Breast epithelium (tissue), 4 donors: ENCODE results near the gene PTPRG. TPM values are rescaled to one million over a fixed set of nuclear protein-coding genes. Genes with fewer than 3 reads are reported as not detected.

Experiments used
- DNase-seq, 2 donors: peaks; one replicate each; pipeline ENCODE4 v3.0.0-alpha.2; 2019; ENCODE audit warnings: low spot score in 2 of 2
- H3K27ac ChIP-seq, 2 donors: fragments of 200-600 bp; sonication (generic) in 1 of 2; one replicate each; pipeline ENCODE4 v1.5.1; 2016 to 2019; ENCODE audit warnings: mild to moderate bottlenecking in 1 of 2
- H3K27me3 ChIP-seq, 2 donors: fragments of 200-600 bp; sonication (generic) in 1 of 2; one replicate each; pipeline versions ENCODE4 v1.5.1 to v1.6.0; 2017 to 2019; ENCODE audit warnings: control low read depth in 1 of 2, mild to moderate bottlenecking in 1 of 2
- H3K36me3 ChIP-seq: fragments of 200-600 bp; one replicate; pipeline ENCODE4 v1.5.1; 2019
- H3K4me1 ChIP-seq, 2 donors: fragments of 200-600 bp; sonication (generic); one replicate each; pipeline ENCODE4 v1.5.1; 2016 to 2019; ENCODE audit warnings: control low read depth in 1 of 2
- H3K4me3 ChIP-seq, 3 donors: fragments of 200-600 bp; sonication (generic); 1 replicate in 2 of 3; 2 replicates in 1 of 3; pipeline ENCODE4 v1.5.1; 2016 to 2019; ENCODE audit warnings: mild to moderate bottlenecking in 3 of 3, moderate library complexity in 2 of 3
- H3K9me3 ChIP-seq, 2 donors: fragments of 200-600 bp; sonication (generic) in 1 of 2; one replicate each; pipeline ENCODE4 v1.5.1; 2016 to 2019; ENCODE audit warnings: control low read depth in 1 of 2
- CTCF ChIP-seq, 3 donors: fragments of 450-650 bp; IDR thresholded peaks; one replicate each; pipeline ENCODE4 v1.5.1; 2016 to 2017; ENCODE audit warnings: antibody characterized with exemption in 3 of 3, mild to moderate bottlenecking in 3 of 3, moderate library complexity in 3 of 3
- POLR2A ChIP-seq: fragments of 450-650 bp; IDR thresholded peaks from one replicate; pipeline ENCODE4 v1.6.1; 2016; ENCODE audit warnings: antibody characterized with exemption, mild to moderate bottlenecking, moderate library complexity
- POLR2AphosphoS5 ChIP-seq, 3 donors: sonication (generic); formaldehyde crosslinking; IDR thresholded peaks; one replicate each; pipeline ENCODE4 v1.6.1; 2017; ENCODE audit warnings: antibody characterized with exemption in 3 of 3
- intact Hi-C: fragments of 100-400 bp; cut with DNase I; formaldehyde crosslinking; loops from one replicate; pipeline ENCODE4 v1.15.1; 2023; ENCODE audit warnings: low total_unique reads
- total RNA-seq, 3 donors: library from RNA; depleted of rRNA; stranded (reverse); fragments of >200 nt; gene quantifications; one replicate each; pipeline ENCODE4 v1.1.0, GENCODE V29; 2016

PTPRG gene
- total RNA-seq, 3 donors from 2014 or later, result 42.3 to 179 (median 61.6) TPM

GRCh38 chr3:62300617-62301016 is 739.2 kb downstream of the PTPRG start:
- no peak for DNase-seq
- H3K4me1 ChIP-seq, result no peaks in the 10 kb centered on the region
- no peaks in the 10 kb centered on the region for H3K27me3 ChIP-seq
- intact Hi-C loops, result no loop called here
- no peaks in the 10 kb centered on the region for H3K36me3 ChIP-seq
- no peak overlapping the region for H3K4me3 ChIP-seq
- peaks cover 0 to 9% of the 10 kb centered on the region in 2 donors for H3K9me3 ChIP-seq
- no peak overlapping the region for H3K27ac ChIP-seq
- TF ChIP-seq CTCF (IDR thresholded peaks at IDR 0.05) (no peak), POLR2A (no peak), POLR2AphosphoS5 (IDR thresholded peaks at IDR 0.05) (no peak)

DNA sequence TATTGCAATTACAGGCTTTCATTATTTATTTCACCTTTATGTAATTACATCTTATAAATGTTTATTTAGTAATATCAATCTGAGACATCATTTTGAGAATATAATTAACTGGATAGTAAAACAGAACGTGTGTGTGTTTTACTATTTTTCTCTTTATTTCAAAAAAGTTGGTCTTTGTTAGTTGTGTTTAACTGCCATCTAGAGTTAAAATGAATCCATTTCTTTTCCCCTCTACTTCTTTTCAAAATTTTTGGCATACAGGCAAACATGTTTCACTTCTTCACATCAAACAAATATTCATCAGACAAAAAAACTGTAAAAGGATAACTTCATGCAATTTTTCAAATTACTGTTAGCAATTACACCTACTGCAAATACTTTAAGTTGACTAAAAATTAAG is 750.8 kb downstream of the PTPRG start:
- no peak overlapping the region for H3K4me3 ChIP-seq
- H3K27ac ChIP-seq, result no peak overlapping the region
- no peak for TF ChIP-seq POLR2AphosphoS5 (IDR thresholded peaks at IDR 0.05)
- TF ChIP-seq CTCF (IDR thresholded peaks at IDR 0.05), result no peak
- no peak for TF ChIP-seq POLR2A
- no peaks in the 10 kb centered on the region for H3K9me3 ChIP-seq
- intact Hi-C loops, result no loop called here
- no peaks in the 10 kb centered on the region for H3K36me3 ChIP-seq
- H3K4me1 ChIP-seq, result no peaks in the 10 kb centered on the region
- H3K27me3 ChIP-seq, result no peaks in the 10 kb centered on the region
- DNase-seq, result no peak

GRCh38 chr3:62316525-62316924 is 755.2 kb downstream of the PTPRG start:
- no peak for TF ChIP-seq POLR2A
- intact Hi-C loops, result no loop called here
- Histone ChIP-seq H3K36me3 (no peaks in the 10 kb centered on the region), H3K27ac (no peak overlapping the region), H3K4me1 (no peaks in the 10 kb centered on the region), H3K4me3 (no peak overlapping the region), H3K27me3 (no peaks in the 10 kb centered on the region), H3K9me3 (no peaks in the 10 kb centered on the region)
- DNase-seq, result no peak

DNA sequence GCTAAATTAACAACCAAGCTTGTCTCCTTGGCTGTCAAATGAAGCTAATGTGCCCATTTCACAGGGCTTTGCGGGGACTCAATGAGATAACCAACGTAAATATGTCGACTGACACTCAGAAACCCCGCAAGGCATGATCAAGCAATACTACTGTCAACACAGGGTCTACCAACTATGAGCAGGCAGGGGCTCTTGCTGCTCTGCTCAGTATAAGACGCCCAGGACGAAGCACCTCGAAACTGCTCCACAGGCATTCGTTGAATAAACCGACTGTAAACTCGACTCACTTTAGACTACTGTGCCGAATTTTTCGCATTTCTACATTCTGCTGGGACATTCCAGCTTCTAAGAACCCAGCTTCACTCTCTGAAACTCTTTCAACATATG is 757.0 kb downstream of the PTPRG start:
- H3K27ac ChIP-seq, result peak overlapping the region; percentile 79 to 86
- peak overlapping the region; percentile 54 to 73 (median 61) for H3K4me3 ChIP-seq
- no peak for DNase-seq
- H3K36me3 ChIP-seq, result no peaks in the 10 kb centered on the region
- H3K9me3 ChIP-seq, result no peaks in the 10 kb centered on the region
- TF ChIP-seq CTCF (IDR thresholded peaks at IDR 0.05) (no peak), POLR2AphosphoS5 (IDR thresholded peaks at IDR 0.05) (no peak), POLR2A (no peak)
- H3K4me1 ChIP-seq, result no peaks in the 10 kb centered on the region
- intact Hi-C loops, result no loop called here
- H3K27me3 ChIP-seq, result no peaks in the 10 kb centered on the region

DNA sequence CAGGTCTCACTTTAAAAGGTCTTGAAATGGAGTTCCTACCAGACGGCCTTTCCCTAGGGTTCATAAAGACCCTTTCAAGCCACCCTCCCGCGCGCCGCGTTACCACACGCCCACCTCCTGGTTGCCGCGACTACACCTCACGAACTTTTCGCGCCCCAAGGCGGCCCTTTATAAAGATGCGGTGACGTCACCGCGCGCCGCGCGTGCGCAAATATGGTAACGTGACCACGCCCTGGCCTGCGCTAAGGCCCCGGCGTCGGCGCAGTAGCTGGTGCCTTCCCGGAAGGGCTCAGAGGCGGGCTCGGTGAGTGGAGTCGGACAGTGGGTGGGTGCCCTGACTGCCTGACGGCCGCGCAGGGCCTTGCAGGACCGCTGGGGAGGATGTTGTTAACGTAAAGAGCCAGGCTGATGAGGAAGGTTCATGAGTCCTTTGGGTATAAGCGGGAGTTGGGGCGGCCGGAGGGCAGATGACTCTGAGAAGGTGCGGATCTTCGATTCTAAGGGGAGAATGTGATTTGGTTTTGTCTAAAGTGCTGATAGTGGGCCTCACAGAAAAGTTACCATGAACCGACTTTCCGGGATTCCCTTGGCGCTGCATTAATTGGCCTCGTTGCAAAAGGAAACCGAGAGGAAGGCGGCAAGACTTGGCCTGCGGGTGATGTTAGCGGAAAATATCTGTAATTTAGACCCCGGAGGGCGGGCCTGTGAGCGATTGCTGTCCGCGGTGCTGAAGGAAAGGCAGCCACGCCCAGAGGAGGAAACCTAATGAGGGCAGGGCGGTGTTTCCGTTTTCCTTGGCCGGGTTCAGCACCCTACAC is 757.6 kb downstream of the PTPRG start:
- Histone ChIP-seq H3K27me3 (no peaks in the 10 kb centered on the region), H3K4me3 (peak overlapping the region; percentile 54 to 73 (median 61)), H3K36me3 (no peaks in the 10 kb centered on the region), H3K4me1 (no peaks in the 10 kb centered on the region), H3K9me3 (no peaks in the 10 kb centered on the region), H3K27ac (peak overlapping the region; percentile 79 to 86)
- peak; percentile 80 to 86 for DNase-seq
- TF ChIP-seq POLR2A (peak; percentile 41), POLR2AphosphoS5 (IDR thresholded peaks at IDR 0.05) (peak; percentile 50 to 62 (median 60)), CTCF (IDR thresholded peaks at IDR 0.05) (no peak)
- intact Hi-C loops, result no loop called here
